B cell (primary cell): ENCODE results near the gene MRPL54. TPM values are rescaled to one million over a fixed set of nuclear protein-coding genes. Genes with fewer than 3 reads are reported as not detected.

Experiments
- ATAC-seq: fragments of 200-7000 bp; cut with Tn5 transposase; one replicate; pipeline ENCODE4 v1.10.0; 2021; ENCODE audit warnings: low read depth, mild to moderate bottlenecking, moderate number of reproducible peaks, moderate library complexity
- CTCF ChIA-PET: fragments of 350-600 bp; sonication (Branson Sonifier 250); formaldehyde crosslinking; loops from one replicate; lab custom pipeline; 2021; ENCODE audit warnings: antibody characterized with exemption, inconsistent platforms; lab: Charles Lee
- POLR2A ChIA-PET: fragments of 350-600 bp; sonication (Branson Sonifier 250); formaldehyde crosslinking; loops from one replicate; lab custom pipeline; 2021; ENCODE audit warnings: antibody characterized with exemption; lab: Charles Lee
- DNase-seq: peaks from one replicate; pipeline ENCODE4 v3.0.0; 2013
- H2AFZ ChIP-seq: 2 replicates; pipeline ENCODE4 v1.6.1; 2012; ENCODE audit warnings: mild to moderate bottlenecking, low read depth, low read length; ENCODE audit not compliant: insufficient read depth, poor library complexity, severe bottlenecking
- H3K27ac ChIP-seq, 2 donors: 1 replicate in 1 of 2; 2 replicates in 1 of 2; pipeline ENCODE4 v1.5.1; 2012 to 2013; ENCODE audit warnings: low read length in 2 of 2, mild to moderate bottlenecking in 2 of 2, moderate library complexity in 1 of 2
- H3K27me3 ChIP-seq, 4 experiments: fragments of 200-600 bp in 1 of 4; sonication (generic) in 1 of 4; replicated peaks in 1 of 4; 1 replicate in 2 of 4; 2 replicates in 2 of 4; pipeline versions ENCODE4 v1.6.1 to v1.7.0; 2013 to 2016; ENCODE audit warnings: low read length in 3 of 4, mild to moderate bottlenecking in 2 of 4, mixed read lengths in 1 of 4, moderate library complexity in 1 of 4; ENCODE audit not compliant: insufficient read depth in 4 of 4, control insufficient read depth in 3 of 4; ENCODE audit errors: control extremely low read depth in 1 of 4
- H3K36me3 ChIP-seq, 2 experiments: replicated peaks in 1 of 2; 1 replicate in 1 of 2; 2 replicates in 1 of 2; pipeline versions ENCODE4 v1.6.1 to v1.7.1; 2013; ENCODE audit warnings: low read length in 1 of 2; ENCODE audit not compliant: insufficient read depth in 2 of 2, control insufficient read depth in 1 of 2; ENCODE audit errors: control extremely low read depth in 1 of 2, extremely low read depth in 1 of 2
- H3K4me1 ChIP-seq, 2 donors: fragments of 200-600 bp in 1 of 2; sonication (generic) in 1 of 2; 1 replicate in 1 of 2; 2 replicates in 1 of 2; pipeline versions ENCODE4 v1.5.1 to v1.6.1; 2013 to 2017; ENCODE audit warnings: low read length in 2 of 2; ENCODE audit not compliant: control insufficient read depth in 2 of 2, insufficient read depth in 2 of 2
- H3K4me2 ChIP-seq: replicated peaks from 2 replicates; pipeline ENCODE3; 2012; ENCODE audit warnings: mild to moderate bottlenecking, low read depth, low read length; ENCODE audit not compliant: poor library complexity, severe bottlenecking
- H3K4me3 ChIP-seq, 5 experiments: fragments of 200-600 bp in 1 of 5; sonication (generic) in 1 of 5; 1 replicate in 3 of 5; 2 replicates in 2 of 5; pipeline versions ENCODE4 v1.5.1 to v1.7.0; 2011 to 2016; ENCODE audit warnings: low read length in 4 of 5, mild to moderate bottlenecking in 4 of 5, low read depth in 2 of 5, control low read depth in 1 of 5, moderate library complexity in 1 of 5; ENCODE audit not compliant: insufficient read depth in 1 of 5; ENCODE audit errors: control extremely low read depth in 1 of 5, extremely low read depth in 1 of 5
- H3K79me2 ChIP-seq: fragments of 200-600 bp; sonication (generic); one replicate; pipeline ENCODE4 v1.6.0; 2016; ENCODE audit warnings: low read length; ENCODE audit not compliant: control insufficient read depth, insufficient read depth
- H3K9ac ChIP-seq: fragments of 200-600 bp; sonication (generic); 2 replicates; pipeline ENCODE4 v1.6.1; 2017; ENCODE audit warnings: mild to moderate bottlenecking, low read length, moderate library complexity
- H3K9me3 ChIP-seq, 3 donors: one replicate each; pipeline versions ENCODE4 v1.6.1 to v1.7.1; 2013; ENCODE audit warnings: low read length in 2 of 3; ENCODE audit not compliant: control insufficient read depth in 2 of 3, insufficient read depth in 1 of 3; ENCODE audit errors: control extremely low read depth in 1 of 3
- H4K20me1 ChIP-seq: 2 replicates; pipeline ENCODE4 v1.6.0; 2012; ENCODE audit warnings: mild to moderate bottlenecking, low read length; ENCODE audit not compliant: insufficient read depth, control insufficient read depth, poor library complexity, severe bottlenecking
- H3K27ac Mint-ChIP-seq: one replicate; pipeline ENCODE4 v1.8.0; 2021; ENCODE audit warnings: mixed read lengths
- H3K27me3 Mint-ChIP-seq: one replicate; pipeline ENCODE4 v1.8.0; 2021; ENCODE audit warnings: mixed read lengths
- H3K4me1 Mint-ChIP-seq: one replicate; pipeline ENCODE4 v1.8.0; 2021; ENCODE audit warnings: mixed read lengths
- H3K4me3 Mint-ChIP-seq: one replicate; pipeline ENCODE4 v1.8.0; 2021; ENCODE audit warnings: mixed read lengths
- H3K9me3 Mint-ChIP-seq: one replicate; pipeline ENCODE4 v1.8.0; 2022; ENCODE audit warnings: mixed read lengths; ENCODE audit not compliant: insufficient read depth
- CTCF ChIP-seq: fragments of 200-600 bp; IDR thresholded peaks from one replicate; pipeline ENCODE4 v1.8.0; 2022; ENCODE audit warnings: antibody characterized with exemption, mild to moderate bottlenecking
- EZH2 ChIP-seq: IDR thresholded peaks from 2 replicates; pipeline ENCODE4 v1.6.1; 2012; ENCODE audit warnings: borderline replicate concordance, low read depth, mild to moderate bottlenecking, moderate library complexity, low read length; ENCODE audit not compliant: insufficient read depth, poor library complexity, severe bottlenecking
- WGBS: methylation state at CpG from one replicate; pipeline ENCODE4 v1.1.5; 2013; ENCODE audit warnings: missing lambda C conversion rate; ENCODE audit not compliant: insufficient coverage; 5-methylcytosine and 5-hydroxymethylcytosine counted together
- intact Hi-C: fragments of 100-400 bp; cut with micrococcal nuclease; formaldehyde crosslinking; loops from one replicate; pipeline ENCODE4 v1.10.0; 2022
- polyA plus RNA-seq: library from polyadenylated mRNA; depleted of rRNA; stranded (reverse); fragments of >200 nt; gene quantifications from 2 replicates; pipeline ENCODE4 v1.2.3, GENCODE V29; 2012
- total RNA-seq, 2 donors: library from RNA; stranded (reverse); fragments of 120-200 nt in 1 of 2; gene quantifications; 1 replicate in 1 of 2; 2 replicates in 1 of 2; pipeline versions ENCODE4 v1.2.3 to v1.2.4, GENCODE V29; 2013 to 2022

Gene MRPL54
- total and polyA plus RNA-seq, 2 donors (not counting 1 experiment from before 2014, with no cell fraction given) = 54.3 to 75.1 TPM

DNA sequence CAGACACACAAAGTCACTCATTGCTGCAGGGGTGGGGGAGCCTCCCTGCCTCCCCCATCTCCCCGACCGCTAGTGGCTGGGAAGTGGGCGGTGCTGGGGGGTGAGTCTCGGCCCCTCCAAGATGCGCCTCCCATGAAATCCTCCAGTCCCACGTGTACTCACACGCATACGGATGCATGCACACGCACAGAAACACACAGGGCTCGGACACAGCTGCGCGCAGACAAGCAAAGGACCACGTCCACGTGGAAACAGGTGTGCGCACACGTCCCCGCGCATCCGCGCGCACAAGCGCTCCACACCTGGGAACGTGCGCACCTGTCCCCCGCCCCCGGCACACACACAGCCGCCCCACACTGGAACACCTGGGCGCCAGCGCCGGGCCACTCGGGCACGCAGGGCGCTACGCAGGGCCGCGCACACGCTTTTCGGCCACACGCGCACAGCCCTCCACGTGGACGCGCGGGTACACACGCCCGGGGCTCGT, 23.0 kb downstream of the MRPL54 start:
- under 1% methylated on average over 47 of the region's 47 CpGs for WGBS
- no peak overlapping the region for H3K27ac ChIP-seq
- peaks cover 22% of the 10 kb centered on the region for H3K4me1 Mint-ChIP-seq
- peak overlapping the region; percentile 79 for H2AFZ ChIP-seq
- H3K27ac Mint-ChIP-seq = no peak overlapping the region
- peaks cover 0 to 29% (median 21%) of the 10 kb centered on the region in 3 donors for H3K9me3 ChIP-seq
- ChIA-PET POLR2A (interaction anchor here (0.7 kb wide), 1 partner anchor 202 kb away, joined by 3 read pairs; no protein-coding TSS in a partner anchor), CTCF (no interaction called here)
- H3K36me3 ChIP-seq = no peaks in the 10 kb centered on the region
- DNase-seq (no peak), ATAC-seq (peak; percentile 15)
- TF ChIP-seq CTCF = no peak
- no peak for TF ChIP-seq EZH2
- H3K79me2 ChIP-seq = no peaks in the 10 kb centered on the region
- H3K4me3 Mint-ChIP-seq = peak overlapping the region; percentile 79
- intact Hi-C loops = no loop called here
- H4K20me1 ChIP-seq = no peaks in the 10 kb centered on the region
- H3K4me1 ChIP-seq = peaks cover 11 to 13% of the 10 kb centered on the region in 2 donors
- peak overlapping the region; percentile 63 for H3K9ac ChIP-seq
- peaks cover 12% of the 10 kb centered on the region for H3K9me3 Mint-ChIP-seq
- H3K4me3 ChIP-seq = peak overlapping the region in 4 of 5 experiments; percentile 33 to 65 (median 62)
- peak overlapping the region; percentile 95 for H3K4me2 ChIP-seq
- H3K27me3 Mint-ChIP-seq = no peaks in the 10 kb centered on the region
- peaks cover 0 to 4% (median 0%) of the 10 kb centered on the region in 4 experiments for H3K27me3 ChIP-seq
